A549 (cell line): Measurements from ENCODE around the gene SFRP2.

ENCODE experiments used
- BHLHE40 ChIP-seq: IDR thresholded peaks from 2 replicates; pipeline ENCODE4 v1.6.1; 2012; ENCODE audit warnings: low read depth, low read length, inconsistent platforms
- ESRRA ChIP-seq: fragments of 150-350 bp; IDR thresholded peaks from 2 replicates; pipeline ENCODE4 v1.6.1; 2014; ENCODE audit warnings: mild to moderate bottlenecking, low read length, borderline replicate concordance
- JUN ChIP-seq, 2 experiments: fragments of >200 bp; sonication (Bioruptor Twin); formaldehyde crosslinking; IDR thresholded peaks; 2 replicates in 1 of 2; 3 replicates in 1 of 2; pipeline ENCODE4 v1.6.1; 2016 to 2017
- MAFK ChIP-seq: fragments of 450-650 bp; IDR thresholded peaks from 2 replicates; pipeline ENCODE4 v1.6.1; 2014; ENCODE audit not compliant: partially characterized antibody
- POLR2A ChIP-seq: IDR thresholded peaks from 2 replicates; pipeline ENCODE4 v1.6.1; 2012; ENCODE audit warnings: mild to moderate bottlenecking, low read length
- RARB ChIP-seq: fragments of 250-450 bp; sonication (Bioruptor Pico); IDR thresholded peaks from 2 replicates; pipeline ENCODE4 v1.8.0; 2021; ENCODE audit warnings: mild to moderate bottlenecking, moderate library complexity
- RFX5 ChIP-seq: fragments of 450-650 bp; IDR thresholded peaks from 2 replicates; pipeline ENCODE4 v1.7.1; 2014; ENCODE audit warnings: antibody characterized with exemption, mild to moderate bottlenecking, moderate library complexity
- ZSCAN20 ChIP-seq: fragments of 250-450 bp; sonication (Bioruptor Pico); IDR thresholded peaks from 2 replicates; pipeline ENCODE4 v1.8.0; 2022; ENCODE audit warnings: mild to moderate bottlenecking, moderate library complexity
- TF ChIP-seq, protein P1 (sequence below): fragments of >200 bp; sonication (Bioruptor Twin); formaldehyde crosslinking; IDR thresholded peaks from 3 replicates; pipeline ENCODE4 v1.5.1; 2016
- TF ChIP-seq, protein P2 (sequence below): fragments of 250-450 bp; sonication (Bioruptor Pico); IDR thresholded peaks from 2 replicates; pipeline ENCODE4 v1.5.0; 2021; ENCODE audit warnings: mild to moderate bottlenecking, moderate library complexity, borderline replicate concordance
- TF ChIP-seq, protein P3 (sequence below): fragments of 450-650 bp; IDR thresholded peaks from 2 replicates; pipeline ENCODE4 v1.6.1; 2014; ENCODE audit warnings: antibody characterized with exemption

DNA sequence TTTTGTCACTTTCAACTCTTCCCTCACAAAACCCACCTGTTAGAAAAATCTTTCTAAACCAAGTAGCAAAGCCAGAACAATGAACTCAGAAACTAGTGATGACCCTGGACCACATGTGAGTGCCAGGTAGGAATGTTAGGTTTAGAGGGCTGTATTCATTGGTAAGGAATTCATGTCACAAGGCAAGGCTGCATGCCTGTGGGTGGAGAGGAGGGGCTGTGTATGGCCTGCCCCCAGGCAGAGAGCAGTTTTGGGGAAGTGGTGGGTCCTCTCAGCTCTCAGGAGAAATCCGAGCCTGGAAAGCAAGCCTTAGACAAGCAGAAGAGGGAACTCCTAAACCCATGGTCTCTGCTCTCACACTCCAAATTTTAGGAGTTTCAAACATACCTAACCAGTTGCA lies 31.5 kb downstream of the SFRP2 start:
- TF ChIP-seq, protein P1, sequence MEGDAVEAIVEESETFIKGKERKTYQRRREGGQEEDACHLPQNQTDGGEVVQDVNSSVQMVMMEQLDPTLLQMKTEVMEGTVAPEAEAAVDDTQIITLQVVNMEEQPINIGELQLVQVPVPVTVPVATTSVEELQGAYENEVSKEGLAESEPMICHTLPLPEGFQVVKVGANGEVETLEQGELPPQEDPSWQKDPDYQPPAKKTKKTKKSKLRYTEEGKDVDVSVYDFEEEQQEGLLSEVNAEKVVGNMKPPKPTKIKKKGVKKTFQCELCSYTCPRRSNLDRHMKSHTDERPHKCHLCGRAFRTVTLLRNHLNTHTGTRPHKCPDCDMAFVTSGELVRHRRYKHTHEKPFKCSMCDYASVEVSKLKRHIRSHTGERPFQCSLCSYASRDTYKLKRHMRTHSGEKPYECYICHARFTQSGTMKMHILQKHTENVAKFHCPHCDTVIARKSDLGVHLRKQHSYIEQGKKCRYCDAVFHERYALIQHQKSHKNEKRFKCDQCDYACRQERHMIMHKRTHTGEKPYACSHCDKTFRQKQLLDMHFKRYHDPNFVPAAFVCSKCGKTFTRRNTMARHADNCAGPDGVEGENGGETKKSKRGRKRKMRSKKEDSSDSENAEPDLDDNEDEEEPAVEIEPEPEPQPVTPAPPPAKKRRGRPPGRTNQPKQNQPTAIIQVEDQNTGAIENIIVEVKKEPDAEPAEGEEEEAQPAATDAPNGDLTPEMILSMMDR = no peak
- TF ChIP-seq ZSCAN20 = no peak
- no peak for TF ChIP-seq RFX5
- no peak for TF ChIP-seq RARB
- TF ChIP-seq POLR2A = no peak
- TF ChIP-seq, protein P2, sequence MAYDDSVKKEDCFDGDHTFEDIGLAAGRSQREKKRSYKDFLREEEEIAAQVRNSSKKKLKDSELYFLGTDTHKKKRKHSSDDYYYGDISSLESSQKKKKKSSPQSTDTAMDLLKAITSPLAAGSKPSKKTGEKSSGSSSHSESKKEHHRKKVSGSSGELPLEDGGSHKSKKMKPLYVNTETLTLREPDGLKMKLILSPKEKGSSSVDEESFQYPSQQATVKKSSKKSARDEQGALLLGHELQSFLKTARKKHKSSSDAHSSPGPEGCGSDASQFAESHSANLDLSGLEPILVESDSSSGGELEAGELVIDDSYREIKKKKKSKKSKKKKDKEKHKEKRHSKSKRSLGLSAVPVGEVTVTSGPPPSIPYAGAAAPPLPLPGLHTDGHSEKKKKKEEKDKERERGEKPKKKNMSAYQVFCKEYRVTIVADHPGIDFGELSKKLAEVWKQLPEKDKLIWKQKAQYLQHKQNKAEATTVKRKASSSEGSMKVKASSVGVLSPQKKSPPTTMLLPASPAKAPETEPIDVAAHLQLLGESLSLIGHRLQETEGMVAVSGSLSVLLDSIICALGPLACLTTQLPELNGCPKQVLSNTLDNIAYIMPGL (CRISPR knock-in tag) = no peak
- no peak for TF ChIP-seq ESRRA
- no peak for TF ChIP-seq JUN (IDR thresholded peaks at IDR 0.05)
- TF ChIP-seq, protein P3, sequence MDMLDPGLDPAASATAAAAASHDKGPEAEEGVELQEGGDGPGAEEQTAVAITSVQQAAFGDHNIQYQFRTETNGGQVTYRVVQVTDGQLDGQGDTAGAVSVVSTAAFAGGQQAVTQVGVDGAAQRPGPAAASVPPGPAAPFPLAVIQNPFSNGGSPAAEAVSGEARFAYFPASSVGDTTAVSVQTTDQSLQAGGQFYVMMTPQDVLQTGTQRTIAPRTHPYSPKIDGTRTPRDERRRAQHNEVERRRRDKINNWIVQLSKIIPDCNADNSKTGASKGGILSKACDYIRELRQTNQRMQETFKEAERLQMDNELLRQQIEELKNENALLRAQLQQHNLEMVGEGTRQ = no peak
- no peak for TF ChIP-seq BHLHE40
- TF ChIP-seq MAFK = no peak
